HG02610 (cell line): ENCODE results near the gene PTPRD.

Source experiments
- ATAC-seq: cut with Tn5 transposase; IDR thresholded peaks from one replicate; pipeline ENCODE4 v1.9.1; 2021; ENCODE audit warnings: mild to moderate bottlenecking, moderate library complexity; ENCODE audit not compliant: unreplicated experiment

The PTPRD gene

GRCh38 chr9:9783211-9783610, 829.6 kb downstream of the PTPRD start:
- ATAC-seq: no peak

GRCh38 chr9:9778293-9778692, 834.5 kb downstream of the PTPRD start:
- no peak for ATAC-seq

GRCh38 chr9:9774471-9774870, 838.3 kb downstream of the PTPRD start:
- ATAC-seq: no peak

- no peak for ATAC-seq
Observed at GRCh38 chr9:9771314-9771713, 841.5 kb downstream of the PTPRD start.

GRCh38 chr9:9764821-9765220, 848.0 kb downstream of the PTPRD start:
- ATAC-seq: no peak

GRCh38 chr9:9754186-9754585, 858.6 kb downstream of the PTPRD start:
- no peak for ATAC-seq

- ATAC-seq: no peak
Observed at GRCh38 chr9:9753266-9753665, 859.5 kb downstream of the PTPRD start.

GRCh38 chr9:9752722-9753121, 860.1 kb downstream of the PTPRD start:
- ATAC-seq: no peak

- no peak for ATAC-seq
Observed at GRCh38 chr9:9751996-9752395, 860.8 kb downstream of the PTPRD start.

GRCh38 chr9:9750719-9751118, 862.1 kb downstream of the PTPRD start:
- no peak for ATAC-seq

- no peak for ATAC-seq
Observed at GRCh38 chr9:9749591-9749990, 863.2 kb downstream of the PTPRD start.

- no peak for ATAC-seq
Observed at GRCh38 chr9:9747787-9748186, 865.0 kb downstream of the PTPRD start.

GRCh38 chr9:9746826-9747225, 866.0 kb downstream of the PTPRD start:
- ATAC-seq: no peak

- no peak for ATAC-seq
Observed at GRCh38 chr9:9743822-9744221, 869.0 kb downstream of the PTPRD start.

GRCh38 chr9:9730174-9730573, 882.6 kb downstream of the PTPRD start:
- no peak for ATAC-seq

GRCh38 chr9:9729082-9729481, 883.7 kb downstream of the PTPRD start:
- ATAC-seq: no peak

GRCh38 chr9:9719373-9720112, 893.3 kb downstream of the PTPRD start:
- ATAC-seq: no peak

- no peak for ATAC-seq
Observed at GRCh38 chr9:9718691-9719090, 894.1 kb downstream of the PTPRD start.

- ATAC-seq: no peak
Observed at GRCh38 chr9:9679433-9679832, 933.4 kb downstream of the PTPRD start.

- ATAC-seq: no peak
Observed at GRCh38 chr9:9674461-9674860, 938.3 kb downstream of the PTPRD start.

- no peak for ATAC-seq
Observed at GRCh38 chr9:9670454-9670853, 942.3 kb downstream of the PTPRD start.

GRCh38 chr9:9645006-9645405, 967.8 kb downstream of the PTPRD start:
- no peak for ATAC-seq

- ATAC-seq: peak; percentile 73
Observed at GRCh38 chr9:9631284-9631683, 981.5 kb downstream of the PTPRD start.
